IMR-90 (cell line): ENCODE data around the gene AURKA. TPM values are rescaled to one million over a fixed set of nuclear protein-coding genes. Genes with fewer than 3 reads are reported as not detected.
A peak's percentile ranks its signal among the peaks of the same experiment; 100 is the strongest.
"Not testable (repeated sequence)": the region's sequence is repeated elsewhere in the genome, so short reads cannot be mapped to it uniquely, and the experiment has no call there.

Source experiments
- ATAC-seq: fragments of 200-7000 bp; cut with Tn5 transposase; 2 replicates; pipeline ENCODE4 v1.9.1; 2020; ENCODE audit warnings: low read depth, mild to moderate bottlenecking, moderate library complexity
- BruUV-seq: library from RNA; stranded (reverse); fragments of 400-500 nt; replicated peaks from 2 replicates; lab custom pipeline; 2021; lab: Mats Ljungman, UMichigan
- CTCF ChIA-PET: fragments of 300-600 bp; formaldehyde crosslinking; extraction: SDS; loops from one replicate; lab custom pipeline; 2021; ENCODE audit warnings: antibody characterized with exemption; lab: Yijun Ruan, JAX
- POLR2A ChIA-PET: fragments of 300-600 bp; sonication (Branson Sonifier 250); formaldehyde crosslinking; loops from one replicate; lab custom pipeline; 2022; ENCODE audit warnings: antibody characterized with exemption; ENCODE audit not compliant: unreplicated experiment; lab: Charles Lee
- DNase-seq: peaks from one replicate; pipeline ENCODE4 v3.0.0; 2013
- H2AFZ ChIP-seq: replicated peaks from 2 replicates; pipeline ENCODE3; 2013; ENCODE audit warnings: low read length, mild to moderate bottlenecking; ENCODE audit not compliant: poor library complexity
- H2AK5ac ChIP-seq: 2 replicates; pipeline ENCODE4 v1.6.1; 2013; ENCODE audit warnings: low read depth, low read length, inconsistent platforms
- H2AK9ac ChIP-seq: replicated peaks from 2 replicates; pipeline ENCODE3; 2013; ENCODE audit warnings: mild to moderate bottlenecking, low read depth, low read length, moderate library complexity; ENCODE audit not compliant: poor library complexity
- H2BK120ac ChIP-seq: 2 replicates; pipeline ENCODE4 v1.6.1; 2013; ENCODE audit warnings: low read depth, low read length, inconsistent platforms
- H2BK15ac ChIP-seq: 3 replicates; pipeline ENCODE4 v1.6.1; 2013; ENCODE audit warnings: low read depth, low read length, inconsistent platforms
- H2BK20ac ChIP-seq: 2 replicates; pipeline ENCODE4 v1.6.1; 2013; ENCODE audit warnings: low read depth, mild to moderate bottlenecking, inconsistent platforms, low read length, moderate library complexity
- H2BK5ac ChIP-seq: 2 replicates; pipeline ENCODE4 v1.6.1; 2013; ENCODE audit warnings: mild to moderate bottlenecking, low read depth, low read length, inconsistent platforms; ENCODE audit not compliant: poor library complexity, severe bottlenecking
- H3K14ac ChIP-seq: replicated peaks from 2 replicates; pipeline ENCODE4 v1.6.1; 2013; ENCODE audit warnings: low read depth, low read length, inconsistent platforms
- H3K18ac ChIP-seq: 2 replicates; pipeline ENCODE4 v1.6.1; 2013; ENCODE audit warnings: low read depth, low read length, control low read depth
- H3K23ac ChIP-seq: 2 replicates; pipeline ENCODE4 v1.6.1; 2013; ENCODE audit warnings: low read depth, low read length, inconsistent platforms
- H3K27ac ChIP-seq: 2 replicates; pipeline ENCODE4 v1.5.1; 2013; ENCODE audit warnings: mild to moderate bottlenecking, control low read depth, low read length; ENCODE audit not compliant: insufficient read depth
- H3K27me3 ChIP-seq: 2 replicates; pipeline ENCODE4 v1.6.1; 2013; ENCODE audit warnings: low read length; ENCODE audit not compliant: control insufficient read depth, insufficient read depth
- H3K36me3 ChIP-seq: 2 replicates; pipeline ENCODE4 v1.6.1; 2013; ENCODE audit warnings: low read length, mixed read lengths; ENCODE audit not compliant: control insufficient read depth, insufficient read depth
- H3K4ac ChIP-seq: 2 replicates; pipeline ENCODE4 v1.6.1; 2013; ENCODE audit warnings: low read depth, low read length, inconsistent platforms
- H3K4me1 ChIP-seq: 2 replicates; pipeline ENCODE4 v1.6.1; 2013; ENCODE audit warnings: low read length, mixed read lengths; ENCODE audit not compliant: control insufficient read depth, insufficient read depth
- H3K4me2 ChIP-seq: 2 replicates; pipeline ENCODE4 v1.6.1; 2013; ENCODE audit warnings: low read depth, mild to moderate bottlenecking, control low read depth, low read length, moderate library complexity
- H3K4me3 ChIP-seq: 2 replicates; pipeline ENCODE4 v1.5.1; 2013; ENCODE audit warnings: low read depth, mild to moderate bottlenecking, control low read depth, low read length, moderate library complexity; ENCODE audit not compliant: insufficient read depth
- H3K56ac ChIP-seq: 2 replicates; pipeline ENCODE4 v1.6.1; 2013; ENCODE audit warnings: low read length, inconsistent platforms; ENCODE audit not compliant: insufficient read depth; ENCODE audit errors: extremely low read depth
- H3K79me1 ChIP-seq, 2 experiments: 2 replicates each; pipeline ENCODE4 v1.6.1; 2013; ENCODE audit warnings: low read length in 2 of 2, inconsistent platforms in 1 of 2, low read depth in 1 of 2
- H3K9ac ChIP-seq: 2 replicates; pipeline ENCODE4 v1.6.1; 2013; ENCODE audit warnings: low read depth, low read length, control low read depth
- H3K9me1 ChIP-seq: 2 replicates; pipeline ENCODE4 v1.6.1; 2013; ENCODE audit warnings: low read length, inconsistent platforms; ENCODE audit not compliant: insufficient read depth
- H3K9me3 ChIP-seq: 2 replicates; pipeline ENCODE4 v1.6.1; 2013; ENCODE audit warnings: low read length; ENCODE audit not compliant: control insufficient read depth, insufficient read depth
- H4K20me1 ChIP-seq: 2 replicates; pipeline ENCODE4 v1.6.1; 2013; ENCODE audit warnings: low read length, inconsistent platforms; ENCODE audit not compliant: insufficient read depth
- H4K5ac ChIP-seq: 2 replicates; pipeline ENCODE4 v1.6.1; 2013; ENCODE audit warnings: mild to moderate bottlenecking, low read depth, low read length, control low read depth
- H4K8ac ChIP-seq, 2 experiments: 2 replicates each; pipeline ENCODE4 v1.6.1; 2013; ENCODE audit warnings: low read depth in 2 of 2, low read length in 2 of 2, control low read depth in 1 of 2, inconsistent platforms in 1 of 2
- H4K91ac ChIP-seq: 2 replicates; pipeline ENCODE4 v1.6.1; 2013; ENCODE audit warnings: low read depth, low read length, inconsistent platforms; ENCODE audit not compliant: insufficient read depth
- CEBPB ChIP-seq: IDR thresholded peaks from 2 replicates; pipeline ENCODE4 v1.6.1; 2012; ENCODE audit warnings: low read depth, low read length, improper control_type of control experiment
- WGBS, 2 experiments: methylation state at CpG; one replicate each; pipeline versions ENCODE4 v1.1.5 to v1.1.7; 2013; ENCODE audit warnings: missing lambda C conversion rate in 2 of 2; ENCODE audit not compliant: insufficient read length in 1 of 2; ENCODE audit errors: extremely low coverage in 2 of 2; 5-methylcytosine and 5-hydroxymethylcytosine counted together
- dilution Hi-C: fragments of 300-500 bp; cut with HindIII; formaldehyde crosslinking; loops from one replicate; pipeline ENCODE4 v1.14.3; 2018; ENCODE audit warnings: low sequenced_read_pairs; ENCODE audit not compliant: unreplicated experiment
- in situ Hi-C: fragments of 300-500 bp; cut with MboI; formaldehyde crosslinking; loops from 3 replicates; pipeline ENCODE4 v1.14.3; 2019; ENCODE audit warnings: low sequenced_read_pairs, inconsistent platforms, mixed read lengths
- intact Hi-C: fragments of 100-400 bp; cut with micrococcal nuclease; formaldehyde crosslinking; loops from 2 replicates; pipeline ENCODE4 v1.10.0; 2022
- polyA plus RNA-seq, 3 experiments: library from polyadenylated mRNA; depleted of rRNA; stranded (reverse); fragments of >200 nt; gene quantifications; 2 replicates each; pipeline ENCODE4 v1.2.3, GENCODE V29; 2012; ENCODE audit warnings: low replicate concordance in 1 of 3
- total RNA-seq: library from RNA; depleted of rRNA; stranded (reverse); fragments of >200 nt; gene quantifications from 2 replicates; pipeline ENCODE4 v1.2.3, GENCODE V29; 2012

The AURKA gene
- total and polyA plus RNA-seq, 2 of the 4 experiments (the other 2 are of a cell fraction), result 68.0 to 83.3 TPM

- Histone ChIP-seq H3K79me1 (peaks cover 17 to 48% of the 10 kb centered on the region in 2 experiments), H3K18ac (peak overlapping the region; percentile 64; the same call in 1 of the 2 replicates), H3K4ac (0 out of 2 replicates have a peak overlapping the region, but pooled peaks have one; percentile 17), H3K36me3 (peaks cover 37% of the 10 kb centered on the region), H2BK5ac (peak overlapping the region; percentile 87), H4K8ac (0 out of 4 replicates have a peak overlapping the region, but pooled peaks of 1 of the 2 experiments have one; percentile 34), H4K5ac (peak overlapping the region; percentile 54), H3K4me2 (0 out of 2 replicates have a peak overlapping the region, but pooled peaks have one; percentile 25)
- H3K4me1 ChIP-seq, H2AK5ac ChIP-seq, intact Hi-C loops, H4K20me1 ChIP-seq, H4K91ac ChIP-seq, H3K9ac ChIP-seq, ATAC-seq, H2AFZ ChIP-seq, H2AK9ac ChIP-seq, POLR2A ChIA-PET, H3K9me3 ChIP-seq, H2BK120ac ChIP-seq, dilution Hi-C loops, H2BK20ac ChIP-seq, H3K14ac ChIP-seq, H3K56ac ChIP-seq, H3K27me3 ChIP-seq, H3K27ac ChIP-seq, H3K23ac ChIP-seq, H2BK15ac ChIP-seq, H3K9me1 ChIP-seq, BruUV-seq, in situ Hi-C loops, H3K4me3 ChIP-seq: not testable (repeated sequence)
- TF ChIP-seq CEBPB, result peak; percentile 79
- CTCF ChIA-PET, result interaction anchor here (1.4 kb wide), 1 partner anchor 9 kb away, joined by 7 read pairs; no protein-coding TSS in a partner anchor
- WGBS, 2 experiments, result 80% methylated on average over 1 of the region's 12 CpGs; no CpG with 5 or more reads in 1 of the 2 experiments
- peak; percentile 40 for DNase-seq
Measured at GRCh38 chr20:56405356-56405755, 13.3 kb upstream of the AURKA start.
